Prostate gland (tissue), 2 donors: Measurements from ENCODE around the gene CRIP2. TPM values are rescaled to one million over a fixed set of nuclear protein-coding genes. Genes with fewer than 3 reads are reported as not detected.

Source experiments
- DNase-seq: peaks from one replicate; pipeline ENCODE4 v3.0.0-alpha.2; 2019; ENCODE audit warnings: low spot score
- H3K27ac ChIP-seq, 2 donors: fragments of 200-600 bp; sonication (generic); 2 replicates each; pipeline ENCODE4 v1.5.1; 2017 to 2019
- H3K27me3 ChIP-seq: fragments of 200-600 bp; sonication (generic); replicated peaks from 2 replicates; pipeline ENCODE4 v1.5.1; 2019; ENCODE audit not compliant: insufficient read depth
- H3K36me3 ChIP-seq, 2 donors: fragments of 200-600 bp; sonication (generic); 1 replicate in 1 of 2; 2 replicates in 1 of 2; pipeline versions ENCODE4 v1.5.1 to v1.8.1; 2017 to 2019
- H3K4me1 ChIP-seq: fragments of 200-600 bp; sonication (generic); replicated peaks from 2 replicates; pipeline ENCODE4 v1.5.1; 2019
- H3K4me3 ChIP-seq, 2 donors: fragments of 200-600 bp; sonication (generic); 2 replicates each; pipeline ENCODE4 v1.5.1; 2017 to 2019
- H3K9me3 ChIP-seq: fragments of 200-600 bp; sonication (generic); 2 replicates; pipeline ENCODE4 v1.5.1; 2017
- CTCF ChIP-seq, 4 experiments: fragments of 200-600 bp in 2 of 4; fragments of 450-650 bp in 2 of 4; sonication (generic) in 2 of 4; IDR thresholded peaks; 1 replicate in 3 of 4; 2 replicates in 1 of 4; pipeline ENCODE4 v1.5.1; 2016 to 2019; ENCODE audit warnings: antibody characterized with exemption in 4 of 4, mild to moderate bottlenecking in 2 of 4, moderate library complexity in 2 of 4
- POLR2A ChIP-seq: fragments of 450-650 bp; IDR thresholded peaks from one replicate; pipeline ENCODE4 v1.6.1; 2016; ENCODE audit warnings: antibody characterized with exemption, mild to moderate bottlenecking
- POLR2AphosphoS5 ChIP-seq: sonication (generic); formaldehyde crosslinking; IDR thresholded peaks from one replicate; pipeline ENCODE4 v1.6.1; 2017; ENCODE audit warnings: antibody characterized with exemption
- WGBS: methylation state at CpG from one replicate; pipeline ENCODE4 v1.1.5; 2018; 5-methylcytosine and 5-hydroxymethylcytosine counted together
- intact Hi-C: fragments of 100-400 bp; cut with DNase I; formaldehyde crosslinking; loops from one replicate; pipeline ENCODE4 v1.14.2; 2022
- total RNA-seq, 2 donors: library from RNA; depleted of rRNA; stranded (reverse); fragments of >200 nt; gene quantifications; one replicate each; pipeline ENCODE4 v1.1.0, GENCODE V29; 2016

CRIP2 gene
- total RNA-seq, 2 donors from 2014 or later = 86.7 to 134 TPM

GRCh38 chr14:105471823-105472485 is 2.7 kb upstream of the CRIP2 start:
- Histone ChIP-seq H3K27me3 (no peaks in the 10 kb centered on the region), H3K27ac (peak overlapping the region in 1 of 2 donors; percentile 81), H3K4me1 (peaks cover 54% of the 10 kb centered on the region), H3K36me3 (no peaks in the 10 kb centered on the region), H3K4me3 (no peak overlapping the region), H3K9me3 (no peaks in the 10 kb centered on the region)
- 82% methylated on average over 7 of the region's 8 CpGs for WGBS
- no peak for TF ChIP-seq CTCF (IDR thresholded peaks at IDR 0.05)
- no peak for TF ChIP-seq POLR2AphosphoS5
- TF ChIP-seq POLR2A = no peak
- intact Hi-C loops = no loop called here
- no peak for DNase-seq

- Histone ChIP-seq H3K36me3 (no peaks in the 10 kb centered on the region), H3K27ac (peak overlapping the region in 1 of 2 donors; percentile 81), H3K4me3 (no peak overlapping the region), H3K27me3 (no peaks in the 10 kb centered on the region), H3K4me1 (peaks cover 52% of the 10 kb centered on the region), H3K9me3 (no peaks in the 10 kb centered on the region)
- WGBS = 51% methylated on average over 12 of the region's 12 CpGs
- TF ChIP-seq POLR2A (no peak), CTCF (IDR thresholded peaks at IDR 0.05) (peak in 1 of 4 experiments; percentile 27)
- no peak for DNase-seq
- intact Hi-C loops = no loop called here
These were observed 2.1 kb upstream of the CRIP2 start for GRCh38 chr14:105472486-105472991.

GRCh38 chr14:105473033-105473676 is 1.5 kb upstream of the CRIP2 start:
- DNase-seq = no peak

GRCh38 chr14:105473677-105474482 is 741 bp upstream of the CRIP2 start:
- TF ChIP-seq POLR2AphosphoS5 (no peak), CTCF (IDR thresholded peaks at IDR 0.05) (no peak), POLR2A (peak; percentile 31)
- Histone ChIP-seq H3K27ac (peak overlapping the region; percentile 75 to 81), H3K27me3 (no peaks in the 10 kb centered on the region), H3K4me3 (peak overlapping the region; percentile 50 to 73), H3K36me3 (no peaks in the 10 kb centered on the region), H3K9me3 (no peaks in the 10 kb centered on the region), H3K4me1 (peaks cover 44% of the 10 kb centered on the region)
- under 1% methylated on average over 45 of the region's 60 CpGs for WGBS
- peak; percentile 87 for DNase-seq
- intact Hi-C loops = no loop called here

More at GRCh38 chr14:105473033-105473676, 1.5 kb upstream of the CRIP2 start:
- Histone ChIP-seq H3K9me3 (no peaks in the 10 kb centered on the region), H3K27ac (peak overlapping the region; percentile 75 to 81), H3K4me3 (peak overlapping the region in 1 of 2 donors; percentile 73), H3K36me3 (no peaks in the 10 kb centered on the region), H3K4me1 (peaks cover 48% of the 10 kb centered on the region), H3K27me3 (no peaks in the 10 kb centered on the region)
- intact Hi-C loops = no loop called here
- WGBS = 11% methylated on average over 7 of the region's 7 CpGs
- TF ChIP-seq CTCF (IDR thresholded peaks at IDR 0.05) = no peak
- TF ChIP-seq POLR2A = no peak
- no peak for TF ChIP-seq POLR2AphosphoS5
